Measurements from ENCODE around the gene L3MBTL4.
"Not testable (repeated sequence)": the region's sequence is repeated elsewhere in the genome, so short reads cannot be mapped to it uniquely, and the experiment has no call there.

Gene L3MBTL4

DNA sequence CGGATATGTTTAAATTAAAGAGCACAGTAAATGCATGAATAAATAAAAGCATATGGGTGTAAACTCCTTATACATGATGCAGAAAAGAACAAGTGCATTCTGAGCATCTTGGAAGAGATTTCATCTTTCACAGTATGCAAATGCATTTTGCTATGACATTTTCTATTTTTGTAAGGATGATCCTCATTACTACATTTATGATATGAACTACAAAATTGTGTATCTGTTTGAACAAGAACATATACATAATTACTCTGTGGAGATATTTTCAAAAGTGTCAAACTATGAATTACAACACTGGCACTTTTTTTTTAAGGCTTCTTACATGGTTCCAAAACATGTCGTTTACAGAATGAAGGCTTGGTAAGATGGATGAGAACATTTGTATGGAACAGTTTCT, 335.3 kb downstream of the L3MBTL4 start:
- no peak for TF ChIP-seq CTCF (IDR thresholded peaks at IDR 0.05; ENCODE audit: borderline replicate concordance, insufficient read depth, low read depth, low read length)
- H3K4me3 ChIP-seq (ENCODE audit: low read depth, low read length), result no peak overlapping the region

DNA sequence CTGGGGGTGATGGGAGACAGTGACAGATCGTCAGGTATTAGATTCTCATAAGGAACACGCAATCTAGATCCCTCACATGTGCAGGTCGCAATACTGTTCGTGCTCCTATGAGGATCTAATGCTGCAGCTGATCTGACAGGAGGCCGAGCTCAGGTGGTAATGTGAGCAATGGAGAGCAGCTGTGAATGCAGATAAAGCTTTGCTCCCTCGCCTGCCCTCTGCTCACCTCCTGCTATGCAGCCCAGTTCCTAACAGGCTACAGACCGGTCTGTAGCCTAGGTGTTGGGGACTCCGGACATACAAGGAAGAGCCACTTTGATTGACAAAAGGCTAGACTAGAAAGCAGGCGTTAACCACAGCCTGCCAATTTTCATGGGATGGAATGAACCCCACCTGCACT, 335.8 kb downstream of the L3MBTL4 start:
- no peak overlapping the region for H3K4me3 ChIP-seq (ENCODE audit: low read depth, low read length)
- TF ChIP-seq CTCF (IDR thresholded peaks at IDR 0.05; ENCODE audit: borderline replicate concordance, insufficient read depth, low read depth, low read length), result no peak

GRCh38 chr18:6072423-6072822, 342.3 kb downstream of the L3MBTL4 start:
- not testable (repeated sequence) for H3K4me3 ChIP-seq (ENCODE audit: low read depth, low read length)

DNA sequence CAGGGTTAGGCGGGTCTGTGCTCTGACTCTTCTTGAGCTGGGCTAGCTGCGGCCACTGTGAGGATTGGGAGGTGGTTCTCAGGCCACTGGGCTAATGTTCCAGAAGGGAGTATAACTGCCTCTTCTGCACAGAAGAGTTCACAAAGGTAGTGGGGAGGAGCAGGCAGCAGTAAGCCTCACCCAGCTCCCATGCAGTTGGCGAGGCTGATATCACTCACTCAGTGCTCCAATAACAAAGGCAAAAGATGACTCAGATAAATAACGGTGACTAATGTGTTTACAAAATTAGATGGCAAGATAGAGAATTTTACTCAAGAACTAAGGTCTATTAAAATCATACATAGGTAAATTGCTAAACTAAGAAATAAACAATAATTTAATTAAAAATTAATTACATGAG, 345.2 kb downstream of the L3MBTL4 start:
- no peak overlapping the region for H3K4me3 ChIP-seq (ENCODE audit: low read depth, low read length)
- TF ChIP-seq CTCF (IDR thresholded peaks at IDR 0.05; ENCODE audit: borderline replicate concordance, insufficient read depth, low read depth, low read length), result no peak

DNA sequence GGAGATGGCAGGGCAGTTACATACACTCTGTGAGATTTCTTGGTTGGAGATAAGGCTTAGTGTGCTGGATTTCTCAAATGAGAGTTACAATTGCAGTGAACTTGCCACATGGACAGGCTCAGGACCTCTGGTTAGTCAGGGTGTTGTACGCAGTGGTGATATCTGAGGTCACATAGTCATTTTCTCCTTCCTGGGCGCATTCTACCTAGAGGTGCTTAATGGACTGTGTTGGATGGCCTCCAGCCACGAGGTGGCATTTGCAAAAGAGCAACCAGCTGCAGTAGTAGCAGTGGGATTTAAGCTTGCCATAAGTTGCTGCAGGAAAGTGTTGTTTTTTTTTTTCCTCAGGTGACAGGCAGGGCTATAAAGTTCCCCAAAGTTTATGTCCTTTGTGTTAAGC, 345.6 kb downstream of the L3MBTL4 start:
- H3K4me3 ChIP-seq (ENCODE audit: low read depth, low read length), result no peak overlapping the region
- TF ChIP-seq CTCF (IDR thresholded peaks at IDR 0.05; ENCODE audit: borderline replicate concordance, insufficient read depth, low read depth, low read length), result no peak

DNA sequence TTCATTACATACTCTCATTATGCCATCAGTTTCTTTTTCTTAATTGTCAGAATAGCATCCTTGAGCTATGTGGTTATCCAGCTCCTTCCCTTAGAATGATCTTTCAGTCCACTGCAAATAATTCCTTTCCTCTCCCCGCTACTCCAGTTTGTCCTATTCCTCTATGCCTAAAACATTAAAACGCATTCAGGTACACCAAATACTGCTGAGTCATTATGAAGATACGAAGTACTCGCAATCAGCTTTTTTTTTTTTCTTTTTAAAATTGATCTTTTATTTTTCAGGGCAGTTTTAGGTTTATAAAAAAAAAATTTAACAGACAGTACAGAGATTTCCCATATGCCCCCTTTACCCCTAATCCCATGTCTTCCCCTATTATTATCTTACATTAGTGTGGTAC, 354.6 kb downstream of the L3MBTL4 start:
- no peak overlapping the region for H3K4me3 ChIP-seq (ENCODE audit: low read depth, low read length)
- TF ChIP-seq CTCF (IDR thresholded peaks at IDR 0.05; ENCODE audit: borderline replicate concordance, insufficient read depth, low read depth, low read length), result no peak

- no peak for TF ChIP-seq CTCF (IDR thresholded peaks at IDR 0.05; ENCODE audit: borderline replicate concordance, insufficient read depth, low read depth, low read length)
- H3K4me3 ChIP-seq (ENCODE audit: low read depth, low read length), result no peak overlapping the region
Observed at GRCh38 chr18:6059551-6059950, 355.2 kb downstream of the L3MBTL4 start.

- no peak overlapping the region for H3K4me3 ChIP-seq (ENCODE audit: low read depth, low read length)
- no peak for TF ChIP-seq CTCF (IDR thresholded peaks at IDR 0.05; ENCODE audit: borderline replicate concordance, insufficient read depth, low read depth, low read length)
Observed at GRCh38 chr18:6058941-6059340, 355.8 kb downstream of the L3MBTL4 start.
